Naive thymus-derived CD4-positive, alpha-beta T cell (primary cell): ENCODE data around the gene PRPF6. TPM values are rescaled to one million over a fixed set of nuclear protein-coding genes. Genes with fewer than 3 reads are reported as not detected.
A peak's percentile ranks its signal among the peaks of the same experiment; 100 is the strongest.

Experiments used
- ATAC-seq: fragments of 150-1000 bp; cut with Tn5 transposase; 2 replicates; pipeline ENCODE4 v1.10.0; 2021; ENCODE audit warnings: mild to moderate bottlenecking, moderate library complexity
- CTCF ChIA-PET: fragments of 350-600 bp; sonication (Branson Sonifier 250); formaldehyde crosslinking; loops from one replicate; lab custom pipeline; 2021; ENCODE audit warnings: antibody characterized with exemption; lab: Charles Lee
- POLR2A ChIA-PET: fragments of 350-600 bp; sonication (Branson Sonifier 250); formaldehyde crosslinking; loops from one replicate; lab custom pipeline; 2021; ENCODE audit warnings: antibody characterized with exemption, inconsistent platforms; lab: Charles Lee
- DNase-seq, 9 donors: peaks; one replicate each; pipeline versions ENCODE4 v3.0.0 to v3.0.0-alpha.2; 2020 to 2022; ENCODE audit warnings: mixed read lengths in 1 of 9
- H3K27ac ChIP-seq: one replicate; pipeline ENCODE4 v1.7.0; 2013; ENCODE audit warnings: mild to moderate bottlenecking, low read depth, low read length, moderate library complexity
- H3K27me3 ChIP-seq, 2 donors: one replicate each; pipeline ENCODE4 v1.7.0; 2013; ENCODE audit warnings: low read length in 2 of 2, mild to moderate bottlenecking in 2 of 2, moderate library complexity in 2 of 2; ENCODE audit not compliant: control insufficient read depth in 2 of 2, insufficient read depth in 2 of 2
- H3K36me3 ChIP-seq, 3 experiments: 1 replicate in 2 of 3; 2 replicates in 1 of 3; pipeline ENCODE4 v1.7.0; 2013; ENCODE audit warnings: low read length in 3 of 3, mild to moderate bottlenecking in 3 of 3, moderate library complexity in 1 of 3; ENCODE audit not compliant: insufficient read depth in 3 of 3, control insufficient read depth in 2 of 3
- H3K4me1 ChIP-seq, 2 donors: one replicate each; pipeline ENCODE4 v1.7.0; 2013; ENCODE audit warnings: low read length in 2 of 2, mild to moderate bottlenecking in 2 of 2, moderate library complexity in 1 of 2; ENCODE audit not compliant: control insufficient read depth in 2 of 2, insufficient read depth in 2 of 2
- H3K4me3 ChIP-seq: 2 replicates; pipeline ENCODE4 v1.7.0; 2013; ENCODE audit warnings: mild to moderate bottlenecking, low read length
- H3K9me3 ChIP-seq, 3 experiments: 1 replicate in 2 of 3; 2 replicates in 1 of 3; pipeline ENCODE4 v1.7.0; 2013; ENCODE audit warnings: low read length in 3 of 3; ENCODE audit not compliant: control insufficient read depth in 2 of 3
- H3K27ac Mint-ChIP-seq, 9 donors: one replicate each; pipeline ENCODE4 v1.8.0; 2020 to 2022; ENCODE audit warnings: mixed read lengths in 9 of 9, mild to moderate bottlenecking in 8 of 9, moderate library complexity in 5 of 9, inconsistent platforms in 2 of 9
- H3K27me3 Mint-ChIP-seq, 5 donors: one replicate each; pipeline ENCODE4 v1.8.0; 2021 to 2022; ENCODE audit warnings: mixed read lengths in 5 of 5, mild to moderate bottlenecking in 1 of 5
- H3K36me3 Mint-ChIP-seq, 5 donors: one replicate each; pipeline ENCODE4 v1.8.0; 2020 to 2022; ENCODE audit warnings: mixed read lengths in 5 of 5, mild to moderate bottlenecking in 3 of 5, inconsistent platforms in 1 of 5
- H3K4me1 Mint-ChIP-seq, 7 donors: one replicate each; pipeline ENCODE4 v1.8.0; 2020 to 2022; ENCODE audit warnings: mixed read lengths in 7 of 7, mild to moderate bottlenecking in 3 of 7, inconsistent platforms in 1 of 7
- H3K4me3 Mint-ChIP-seq, 10 donors: one replicate each; pipeline ENCODE4 v1.8.0; 2020 to 2022; ENCODE audit warnings: mild to moderate bottlenecking in 10 of 10, mixed read lengths in 10 of 10, moderate library complexity in 6 of 10, inconsistent platforms in 2 of 10
- H3K9me3 Mint-ChIP-seq, 11 donors: one replicate each; pipeline ENCODE4 v1.8.0; 2020 to 2022; ENCODE audit warnings: mixed read lengths in 11 of 11, mild to moderate bottlenecking in 4 of 11, inconsistent platforms in 1 of 11, moderate library complexity in 1 of 11
- intact Hi-C, 2 donors: fragments of 100-400 bp; cut with micrococcal nuclease; formaldehyde crosslinking; loops; one replicate each; pipeline ENCODE4 v1.15.1; 2023
- polyA plus RNA-seq, 2 donors: library from polyadenylated mRNA; unstranded; fragments of 300-500 nt; fragmentation: Illumina TruSeq; gene quantifications; one replicate each; pipeline ENCODE4 v1.2.3, GENCODE V29; 2021
- total RNA-seq, 6 experiments: library from RNA in 5 of 6; stranded (reverse) in 5 of 6; gene quantifications; 1 replicate in 5 of 6; 2 replicates in 1 of 6; pipeline ENCODE4 v1.2.3 and lab custom pipeline; 2021 to 2026

Gene PRPF6
- total and polyA plus RNA-seq, 7 experiments from 2014 or later: 71.2 to 127 (median 86.9) TPM

DNA sequence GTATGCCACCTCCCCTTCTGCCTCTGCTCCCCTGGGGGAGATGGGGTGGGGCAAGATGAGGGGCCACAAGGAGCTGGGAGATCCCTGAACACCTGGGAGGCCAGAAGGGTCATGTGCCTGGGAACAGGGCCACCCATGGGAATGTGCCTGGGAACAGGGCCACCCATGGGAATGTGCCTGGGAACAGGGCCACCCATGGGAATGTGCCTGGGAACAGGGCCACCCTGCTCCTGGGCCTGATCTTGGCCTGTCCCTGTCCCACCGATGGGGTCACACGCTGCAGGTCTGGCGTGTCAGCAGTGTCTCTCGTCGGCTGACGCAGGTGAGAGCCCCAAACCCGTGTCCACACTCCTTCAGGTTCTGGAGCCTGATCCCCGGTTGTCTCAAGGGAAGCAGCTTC lies 94.0 kb downstream of the PRPF6 start:
- no peaks in the 10 kb centered on the region for H3K9me3 ChIP-seq
- intact Hi-C loops: loop anchor here in 1 of 2 donors (5.0 kb wide), 1 partner anchor 538 kb away; the partner anchor contains the start of gene PTK6
- H3K27ac Mint-ChIP-seq: peak overlapping the region in 1 of 9 donors; percentile 52
- H3K27ac ChIP-seq: no peak overlapping the region
- H3K36me3 ChIP-seq: peaks cover 0 to 50% (median 0%) of the 10 kb centered on the region in 3 experiments
- peak overlapping the region in 1 of 10 donors; percentile 94 for H3K4me3 Mint-ChIP-seq
- no peaks in the 10 kb centered on the region for H3K9me3 Mint-ChIP-seq
- POLR2A ChIA-PET: interaction anchor here (0.8 to 6.6 kb wide), 2 partner anchors 11 to 46 kb away, joined by 3 to 83 read pairs; partner anchors contain the start of gene TCEA2
- DNase-seq (no peak), ATAC-seq (no peak)
- no peaks in the 10 kb centered on the region for H3K27me3 ChIP-seq
- peaks cover 0 to 27% (median 12%) of the 10 kb centered on the region in 7 donors for H3K4me1 Mint-ChIP-seq
- CTCF ChIA-PET: no interaction called here
- H3K4me1 ChIP-seq: peaks cover 12 to 13% of the 10 kb centered on the region in 2 donors
- H3K27me3 Mint-ChIP-seq: no peaks in the 10 kb centered on the region
- peaks cover 0 to 12% (median 0%) of the 10 kb centered on the region in 5 donors for H3K36me3 Mint-ChIP-seq
- H3K4me3 ChIP-seq: no peak overlapping the region

DNA sequence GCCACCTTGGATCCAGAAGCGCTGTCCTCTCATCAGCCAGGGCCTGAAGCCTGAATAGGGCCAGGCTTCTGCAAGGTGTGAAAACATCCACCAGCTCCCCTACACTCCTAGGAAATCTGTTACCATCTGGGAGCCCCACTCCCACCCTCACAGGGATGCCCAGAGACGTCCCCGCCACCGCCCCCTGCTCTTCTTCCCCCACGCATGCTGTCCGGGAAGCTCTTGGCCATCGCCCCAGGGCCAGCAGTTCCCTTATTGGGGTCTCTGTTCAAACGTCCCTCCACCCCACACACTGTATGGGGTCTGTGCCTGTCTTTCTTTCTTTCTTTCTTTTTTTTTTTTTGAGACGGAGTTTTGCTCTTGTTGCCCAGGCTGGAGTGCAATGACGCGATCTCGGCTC lies 94.6 kb downstream of the PRPF6 start:
- DNase-seq: no peak
- H3K4me1 Mint-ChIP-seq: peaks cover 2 to 31% (median 17%) of the 10 kb centered on the region in 7 donors
- peak overlapping the region in 2 of 10 donors; percentile 29 to 94 for H3K4me3 Mint-ChIP-seq
- no peaks in the 10 kb centered on the region for H3K9me3 ChIP-seq
- H3K36me3 ChIP-seq: peaks cover 0 to 50% (median 0%) of the 10 kb centered on the region in 3 experiments
- H3K36me3 Mint-ChIP-seq: peaks cover 0 to 12% (median 0%) of the 10 kb centered on the region in 5 donors
- H3K27ac ChIP-seq: peak overlapping the region; percentile 12
- H3K27ac Mint-ChIP-seq: peak overlapping the region in 3 of 9 donors; percentile 20 to 52 (median 49)
- H3K9me3 Mint-ChIP-seq: no peaks in the 10 kb centered on the region
- no peak overlapping the region for H3K4me3 ChIP-seq
- no peak for ATAC-seq
- ChIA-PET CTCF (no interaction called here), POLR2A (interaction anchor here (0.8 to 6.6 kb wide), 2 partner anchors 12 to 45 kb away, joined by 3 to 83 read pairs; partner anchors contain the start of gene TCEA2)
- intact Hi-C loops: loop anchor here in 1 of 2 donors (5.0 kb wide), 1 partner anchor 538 kb away; the partner anchor contains the start of gene PTK6
- no peaks in the 10 kb centered on the region for H3K27me3 Mint-ChIP-seq
- peaks cover 12% of the 10 kb centered on the region in 2 donors for H3K4me1 ChIP-seq
- no peaks in the 10 kb centered on the region for H3K27me3 ChIP-seq

DNA sequence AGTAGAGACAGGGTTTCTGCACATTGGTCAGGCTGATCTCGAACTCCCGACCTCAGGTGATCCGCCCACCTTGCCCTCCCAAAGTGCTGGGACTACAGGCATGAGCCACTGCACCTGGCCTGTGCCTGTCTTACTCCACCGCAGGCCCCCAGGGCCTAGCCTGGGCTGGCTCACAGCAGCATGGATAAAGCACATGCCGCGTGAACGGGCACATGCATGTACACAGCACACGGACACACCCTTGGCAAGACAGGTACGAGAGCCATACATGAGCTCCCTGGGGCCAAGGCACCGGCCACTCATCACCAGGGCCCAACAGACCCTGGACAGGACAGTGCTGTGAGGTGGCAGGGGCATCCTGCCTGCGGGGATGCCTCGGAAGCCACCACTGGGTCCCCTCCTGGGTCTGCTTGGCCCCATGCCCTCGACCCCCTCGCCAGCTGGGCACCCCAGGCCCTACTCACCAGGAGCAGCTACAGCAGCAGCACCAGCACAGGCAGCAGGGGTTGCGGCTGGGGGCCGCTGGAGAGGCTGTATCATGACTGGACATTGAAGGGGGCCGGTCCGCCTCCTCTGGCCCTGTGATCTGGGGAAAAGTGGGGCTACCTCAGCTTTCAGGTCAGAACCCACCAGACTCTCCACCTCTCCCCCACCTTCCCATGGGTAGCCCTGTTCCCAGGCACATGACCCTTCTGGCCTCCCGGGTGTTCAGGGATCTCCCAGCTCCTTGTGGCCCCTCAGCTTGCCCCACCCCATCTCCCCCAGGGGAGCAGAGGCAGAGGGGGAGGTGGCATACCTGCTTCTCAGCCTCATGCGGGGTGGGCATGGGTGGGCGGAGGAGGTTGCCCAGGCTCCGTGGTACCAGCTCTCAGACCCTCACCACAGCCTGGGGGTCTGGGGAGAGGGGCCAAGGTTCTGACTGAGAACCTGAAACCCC lies 95.4 kb downstream of the PRPF6 start:
- peak overlapping the region in 7 of 10 donors; percentile 20 to 96 (median 81) for H3K4me3 Mint-ChIP-seq

DNA sequence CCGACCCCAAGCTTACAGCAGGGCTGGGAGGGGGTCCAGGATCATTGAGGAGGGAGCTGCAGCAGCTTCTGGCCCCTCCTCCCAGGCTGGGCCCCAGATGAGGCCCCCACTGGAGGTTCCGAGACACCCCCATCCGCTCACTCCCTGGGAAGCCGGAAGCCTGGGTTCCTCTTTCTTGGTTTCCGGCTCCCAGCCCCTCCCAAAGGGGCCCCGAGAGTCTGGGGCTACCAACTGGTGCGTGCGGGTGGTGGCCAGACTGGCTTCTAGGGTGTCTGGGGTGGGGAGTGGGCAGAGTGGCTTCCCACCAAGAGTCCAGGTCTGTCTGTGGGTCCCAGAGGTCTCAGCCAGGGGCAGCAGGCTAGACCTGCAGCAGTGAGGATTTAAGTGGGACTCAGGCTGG lies 96.2 kb downstream of the PRPF6 start:
- H3K4me1 Mint-ChIP-seq: peaks cover 12 to 41% (median 26%) of the 10 kb centered on the region in 7 donors
- POLR2A ChIA-PET: interaction anchor here (1.2 to 6.6 kb wide), 4 partner anchors 13 to 43 kb away, joined by 3 to 83 read pairs (median 4); partner anchors contain the start of gene TCEA2
- intact Hi-C loops: loop anchor here (1.0 to 5.0 kb wide), 5 partner anchors 11 to 540 kb away; partner anchors contain the start of genes PRPF6 (in 1 of the 2), PTK6 (in 1 of the 2), TCEA2 (in 1 of the 2) and UCKL1 (in 1 of the 2)
- peak overlapping the region; percentile 79 for H3K27ac ChIP-seq
- H3K4me3 ChIP-seq: peak overlapping the region; percentile 89
- H3K36me3 ChIP-seq: peaks cover 0 to 47% (median 0%) of the 10 kb centered on the region in 3 experiments
- H3K27me3 Mint-ChIP-seq: peaks cover 0 to 5% (median 0%) of the 10 kb centered on the region in 5 donors
- peak; percentile 13 for ATAC-seq
- DNase-seq: no peak
- H3K27ac Mint-ChIP-seq: peak overlapping the region in 8 of 9 donors; percentile 45 to 91 (median 81)
- H3K4me3 Mint-ChIP-seq: peak overlapping the region; percentile 81 to 98 (median 92)
- CTCF ChIA-PET: interaction anchor here (0.8 to 2.5 kb wide), 3 partner anchors 20 to 38 kb away, joined by 3 to 18 read pairs (median 4); no protein-coding TSS in a partner anchor
- no peaks in the 10 kb centered on the region for H3K9me3 ChIP-seq
- peaks cover 0 to 12% (median 0%) of the 10 kb centered on the region in 5 donors for H3K36me3 Mint-ChIP-seq
- H3K9me3 Mint-ChIP-seq: peaks cover 0 to 3% (median 0%) of the 10 kb centered on the region in 11 donors
- no peaks in the 10 kb centered on the region for H3K27me3 ChIP-seq
- H3K4me1 ChIP-seq: peaks cover 12 to 18% of the 10 kb centered on the region in 2 donors

More for the DNA sequence above, 95.4 kb downstream of the PRPF6 start:
- CTCF ChIA-PET: interaction anchor here (0.9 kb wide), 1 partner anchor 37 kb away, joined by 4 read pairs; no protein-coding TSS in a partner anchor
- H3K27me3 Mint-ChIP-seq: no peaks in the 10 kb centered on the region
- peak overlapping the region in 6 of 9 donors; percentile 38 to 86 (median 67) for H3K27ac Mint-ChIP-seq
- peaks cover 6 to 36% (median 20%) of the 10 kb centered on the region in 7 donors for H3K4me1 Mint-ChIP-seq
- Histone ChIP-seq H3K27me3 (no peaks in the 10 kb centered on the region), H3K36me3 (peaks cover 0 to 50% (median 0%) of the 10 kb centered on the region in 3 experiments), H3K4me1 (peaks cover 12% of the 10 kb centered on the region in 2 donors), H3K9me3 (no peaks in the 10 kb centered on the region), H3K27ac (peak overlapping the region; percentile 79), H3K4me3 (peak overlapping the region; percentile 89)
- no peaks in the 10 kb centered on the region for H3K9me3 Mint-ChIP-seq
- no peak for DNase-seq
- intact Hi-C loops: loop anchor here in 1 of 2 donors (5.0 kb wide), 1 partner anchor 539 kb away; the partner anchor contains the start of gene PTK6
- peaks cover 0 to 12% (median 0%) of the 10 kb centered on the region in 5 donors for H3K36me3 Mint-ChIP-seq
- POLR2A ChIA-PET: interaction anchor here (0.6 to 6.6 kb wide), 4 partner anchors 12 to 43 kb away, joined by 3 to 83 read pairs (median 4); partner anchors contain the start of gene TCEA2
- no peak for ATAC-seq

DNA sequence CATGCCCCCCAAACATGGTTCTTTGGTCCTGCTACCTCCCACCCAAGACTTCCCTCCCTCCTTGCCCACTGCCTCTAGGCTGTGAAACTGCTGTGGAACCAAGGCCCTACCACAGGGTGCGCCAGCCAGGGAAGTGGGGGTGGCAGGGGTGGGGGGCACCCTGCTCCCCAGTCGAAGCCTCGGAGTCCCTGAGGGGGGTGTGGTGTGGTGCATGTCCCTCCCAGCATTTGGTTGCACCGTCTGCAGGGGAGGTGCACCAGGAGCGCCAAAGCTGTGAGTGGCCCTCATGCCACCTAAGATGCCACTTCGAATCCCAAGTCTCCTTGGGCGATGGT lies 96.6 kb downstream of the PRPF6 start:
- ATAC-seq (peak; percentile 0), DNase-seq (no peak)
- H3K27ac Mint-ChIP-seq: peak overlapping the region; percentile 46 to 91 (median 85)
- Histone ChIP-seq H3K27me3 (no peaks in the 10 kb centered on the region), H3K27ac (peak overlapping the region; percentile 79), H3K4me3 (peak overlapping the region; percentile 89), H3K36me3 (peaks cover 0 to 43% (median 0%) of the 10 kb centered on the region in 3 experiments), H3K9me3 (no peaks in the 10 kb centered on the region), H3K4me1 (peaks cover 12 to 22% of the 10 kb centered on the region in 2 donors)
- peaks cover 0 to 8% (median 0%) of the 10 kb centered on the region in 5 donors for H3K27me3 Mint-ChIP-seq
- ChIA-PET POLR2A (interaction anchor here (0.6 to 6.6 kb wide), 13 partner anchors 9 to 557 kb away, joined by 3 to 83 read pairs (median 4); partner anchors contain the start of genes PPDPF, SAMD10, TCEA2 and TPD52L2), CTCF (interaction anchor here (0.6 to 2.5 kb wide), 5 partner anchors 20 to 496 kb away, joined by 3 to 18 read pairs (median 3); no protein-coding TSS in a partner anchor)
- H3K4me1 Mint-ChIP-seq: peaks cover 16 to 41% (median 28%) of the 10 kb centered on the region in 7 donors
- peak overlapping the region; percentile 81 to 98 (median 92) for H3K4me3 Mint-ChIP-seq
- peaks cover 0 to 11% (median 0%) of the 10 kb centered on the region in 5 donors for H3K36me3 Mint-ChIP-seq
- intact Hi-C loops: loop anchor here (1.0 to 5.0 kb wide), 5 partner anchors 11 to 540 kb away; partner anchors contain the start of genes PRPF6 (in 1 of the 2), PTK6 (in 1 of the 2), TCEA2 (in 1 of the 2) and UCKL1 (in 1 of the 2)
- H3K9me3 Mint-ChIP-seq: peaks cover 0 to 3% (median 0%) of the 10 kb centered on the region in 11 donors
